Fibroblast of lung (primary cell): ENCODE results near the gene CABP4. TPM values are rescaled to one million over a fixed set of nuclear protein-coding genes. Genes with fewer than 3 reads are reported as not detected.
A peak's percentile ranks its signal among the peaks of the same experiment; 100 is the strongest.

Experiments
- DNase-seq, 2 donors: peaks; one replicate each; pipeline versions ENCODE4 v3.0.0 to v3.0.0-alpha.2; 2010; ENCODE audit warnings: low read depth in 2 of 2
- H2AFZ ChIP-seq: 2 replicates; pipeline ENCODE4 v1.5.1; 2012; ENCODE audit warnings: low read length, control low read depth, inconsistent platforms
- H3K27ac ChIP-seq: 2 replicates; pipeline ENCODE4 v1.5.1; 2011; ENCODE audit warnings: low read length, control low read depth; ENCODE audit not compliant: insufficient read depth
- H3K27me3 ChIP-seq: 2 replicates; pipeline ENCODE4 v1.5.1; 2011; ENCODE audit warnings: mild to moderate bottlenecking, low read length; ENCODE audit not compliant: control insufficient read depth, insufficient read depth
- H3K36me3 ChIP-seq: 2 replicates; pipeline ENCODE4 v1.5.1; 2011; ENCODE audit warnings: low read length; ENCODE audit not compliant: control insufficient read depth, insufficient read depth
- H3K4me1 ChIP-seq: 2 replicates; pipeline ENCODE4 v1.5.1; 2011; ENCODE audit warnings: low read length; ENCODE audit not compliant: control insufficient read depth, insufficient read depth; ENCODE audit errors: extremely low read depth
- H3K4me2 ChIP-seq: 2 replicates; pipeline ENCODE4 v1.5.1; 2011; ENCODE audit warnings: low read length, control low read depth; ENCODE audit not compliant: insufficient read depth; ENCODE audit errors: extremely low read depth
- H3K4me3 ChIP-seq, 4 experiments: fragments of 200-600 bp in 1 of 4; sonication (generic) in 1 of 4; replicated peaks in 1 of 4; 2 replicates each; pipeline ENCODE4 v1.5.1; 2011 to 2016; ENCODE audit warnings: low read length in 4 of 4, low read depth in 3 of 4, mild to moderate bottlenecking in 3 of 4, control low read depth in 2 of 4, inconsistent platforms in 1 of 4, mixed read lengths in 1 of 4; ENCODE audit not compliant: insufficient read depth in 1 of 4; ENCODE audit errors: control extremely low read depth in 1 of 4
- H3K79me2 ChIP-seq: 2 replicates; pipeline ENCODE4 v1.5.1; 2012; ENCODE audit warnings: mild to moderate bottlenecking, low read length, inconsistent platforms; ENCODE audit not compliant: control insufficient read depth, insufficient read depth
- H3K9ac ChIP-seq: 2 replicates; pipeline ENCODE4 v1.5.1; 2011; ENCODE audit warnings: mild to moderate bottlenecking, low read length, control low read depth; ENCODE audit not compliant: insufficient read depth
- H3K9me3 ChIP-seq: 2 replicates; pipeline ENCODE4 v1.5.1; 2012; ENCODE audit warnings: low read depth, low read length; ENCODE audit not compliant: control insufficient read depth, insufficient read depth
- H4K20me1 ChIP-seq: 2 replicates; pipeline ENCODE4 v1.5.1; 2011; ENCODE audit warnings: low read length; ENCODE audit not compliant: control insufficient read depth, insufficient read depth; ENCODE audit errors: extremely low read depth
- EZH2 ChIP-seq: IDR thresholded peaks from 2 replicates; pipeline ENCODE4 v1.5.1; 2012; ENCODE audit warnings: low read length, control low read depth, mild to moderate bottlenecking; ENCODE audit errors: missing control alignments
- polyA plus RNA-seq, 2 donors: library from polyadenylated mRNA; depleted of rRNA in 1 of 2; stranded (reverse) in 1 of 2; unstranded in 1 of 2; fragments of >200 nt; gene quantifications; 2 replicates each; pipeline ENCODE4 v1.2.1, GENCODE V29; 2011 to 2012; ENCODE audit warnings: missing spikeins in 1 of 2
- total RNA-seq: library from RNA; depleted of rRNA; stranded (reverse); fragments of >200 nt; gene quantifications from 2 replicates; pipeline ENCODE4 v1.2.1, GENCODE V29; 2014
- TF ChIP-seq, protein P1 (sequence below), 2 donors: IDR thresholded peaks in 1 of 2; conservative IDR thresholded peaks in 1 of 2; 1 replicate in 1 of 2; 2 replicates in 1 of 2; pipeline ENCODE4 v1.5.1; 2011 to 2012; ENCODE audit warnings: low read length in 2 of 2, control low read depth in 1 of 2, inconsistent platforms in 1 of 2, low read depth in 1 of 2, mild to moderate bottlenecking in 1 of 2

CABP4 gene
- total and polyA plus RNA-seq, 2 donors (not counting 1 experiment from before 2014, with no cell fraction given) = not detected

DNA sequence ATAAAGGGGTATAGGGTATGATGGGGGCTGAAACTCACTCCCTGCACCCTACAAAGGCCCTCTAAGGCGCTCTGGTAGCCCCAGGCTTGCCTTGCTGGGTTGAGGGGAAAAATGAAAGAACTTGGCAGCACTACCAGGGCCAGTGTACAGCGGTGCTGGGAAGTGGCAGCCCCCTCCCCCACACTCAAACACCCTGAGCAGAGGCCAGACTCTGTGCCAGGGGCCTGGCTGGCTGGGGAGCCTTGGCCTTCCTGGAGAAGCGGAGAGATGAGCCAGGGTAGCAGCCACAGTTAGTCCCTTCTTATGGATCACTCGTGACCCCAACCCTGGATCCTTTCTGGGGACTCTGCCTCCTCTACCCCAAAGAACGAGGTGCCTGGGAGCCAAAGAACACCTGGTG, 11.2 kb downstream of the CABP4 start:
- no peak overlapping the region for H3K4me2 ChIP-seq
- no peak overlapping the region for H3K27ac ChIP-seq
- no peak overlapping the region for H3K4me3 ChIP-seq
- TF ChIP-seq, protein P1, sequence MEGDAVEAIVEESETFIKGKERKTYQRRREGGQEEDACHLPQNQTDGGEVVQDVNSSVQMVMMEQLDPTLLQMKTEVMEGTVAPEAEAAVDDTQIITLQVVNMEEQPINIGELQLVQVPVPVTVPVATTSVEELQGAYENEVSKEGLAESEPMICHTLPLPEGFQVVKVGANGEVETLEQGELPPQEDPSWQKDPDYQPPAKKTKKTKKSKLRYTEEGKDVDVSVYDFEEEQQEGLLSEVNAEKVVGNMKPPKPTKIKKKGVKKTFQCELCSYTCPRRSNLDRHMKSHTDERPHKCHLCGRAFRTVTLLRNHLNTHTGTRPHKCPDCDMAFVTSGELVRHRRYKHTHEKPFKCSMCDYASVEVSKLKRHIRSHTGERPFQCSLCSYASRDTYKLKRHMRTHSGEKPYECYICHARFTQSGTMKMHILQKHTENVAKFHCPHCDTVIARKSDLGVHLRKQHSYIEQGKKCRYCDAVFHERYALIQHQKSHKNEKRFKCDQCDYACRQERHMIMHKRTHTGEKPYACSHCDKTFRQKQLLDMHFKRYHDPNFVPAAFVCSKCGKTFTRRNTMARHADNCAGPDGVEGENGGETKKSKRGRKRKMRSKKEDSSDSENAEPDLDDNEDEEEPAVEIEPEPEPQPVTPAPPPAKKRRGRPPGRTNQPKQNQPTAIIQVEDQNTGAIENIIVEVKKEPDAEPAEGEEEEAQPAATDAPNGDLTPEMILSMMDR (conservative IDR thresholded peaks at IDR 0.05 in 1 of 2, IDR thresholded peaks at IDR 0.05 in 1 of 2; ENCODE audit: low read depth in 1 of 2, low read length in 2 of 2) = no peak
- no peak for TF ChIP-seq EZH2
- H3K9ac ChIP-seq = no peak overlapping the region
- H3K4me1 ChIP-seq = peaks cover 6% of the 10 kb centered on the region
- no peaks in the 10 kb centered on the region for H3K36me3 ChIP-seq
- H3K9me3 ChIP-seq = no peaks in the 10 kb centered on the region
- no peaks in the 10 kb centered on the region for H3K79me2 ChIP-seq
- DNase-seq = no peak
- H2AFZ ChIP-seq = no peak overlapping the region
- H4K20me1 ChIP-seq = no peaks in the 10 kb centered on the region
- H3K27me3 ChIP-seq = no peaks in the 10 kb centered on the region

DNA sequence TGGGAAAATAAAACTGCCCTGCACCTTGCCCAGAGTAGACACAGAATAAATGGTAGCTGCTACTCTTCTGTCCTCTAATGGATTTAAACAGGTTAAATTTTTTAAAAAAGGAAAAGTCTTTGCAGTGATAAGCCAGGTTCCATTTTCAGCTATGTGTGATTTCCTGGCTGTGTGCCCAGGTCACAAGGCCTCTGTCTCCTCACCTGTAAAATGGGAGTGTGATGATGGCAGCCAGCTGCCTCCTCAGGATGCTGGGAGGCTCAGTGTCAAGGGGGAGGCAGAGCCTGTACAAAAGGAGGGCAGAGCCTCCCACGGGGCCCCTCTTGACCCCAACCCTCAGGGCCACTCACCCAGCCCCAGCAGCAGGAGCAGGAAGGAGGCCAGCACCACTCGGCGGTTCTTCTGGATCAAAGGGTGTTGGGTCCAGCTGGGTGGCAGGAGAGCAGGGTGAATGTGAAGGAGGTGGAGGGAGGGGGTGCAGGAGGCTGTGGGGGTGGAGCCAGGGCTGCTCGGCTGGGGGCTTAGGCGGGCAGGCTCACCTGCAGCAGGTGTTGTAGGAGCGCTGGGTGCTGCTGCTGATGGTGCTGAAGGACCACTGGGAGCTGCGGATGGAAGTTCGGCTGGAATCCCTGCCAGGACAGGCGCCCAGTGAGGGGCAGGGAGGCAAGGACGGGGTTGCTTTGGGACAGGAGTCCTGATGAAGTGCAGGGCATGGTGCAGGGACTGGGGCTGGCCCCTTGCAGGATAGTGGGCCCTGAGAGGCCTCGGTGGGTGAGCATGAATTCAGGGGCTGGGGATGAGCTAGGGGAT, 12.0 kb downstream of the CABP4 start:
- Histone ChIP-seq H3K4me1 (peaks cover 6% of the 10 kb centered on the region), H3K9ac (no peak overlapping the region), H3K27me3 (no peaks in the 10 kb centered on the region), H3K79me2 (no peaks in the 10 kb centered on the region), H3K4me3 (no peak overlapping the region), H3K36me3 (no peaks in the 10 kb centered on the region), H3K27ac (no peak overlapping the region), H2AFZ (no peak overlapping the region), H3K9me3 (no peaks in the 10 kb centered on the region), H3K4me2 (no peak overlapping the region), H4K20me1 (no peaks in the 10 kb centered on the region)
- DNase-seq = no peak
- no peak for TF ChIP-seq EZH2
- TF ChIP-seq, protein P1 (conservative IDR thresholded peaks at IDR 0.05 in 1 of 2, IDR thresholded peaks at IDR 0.05 in 1 of 2; ENCODE audit: low read depth in 1 of 2, low read length in 2 of 2) = no peak

DNA sequence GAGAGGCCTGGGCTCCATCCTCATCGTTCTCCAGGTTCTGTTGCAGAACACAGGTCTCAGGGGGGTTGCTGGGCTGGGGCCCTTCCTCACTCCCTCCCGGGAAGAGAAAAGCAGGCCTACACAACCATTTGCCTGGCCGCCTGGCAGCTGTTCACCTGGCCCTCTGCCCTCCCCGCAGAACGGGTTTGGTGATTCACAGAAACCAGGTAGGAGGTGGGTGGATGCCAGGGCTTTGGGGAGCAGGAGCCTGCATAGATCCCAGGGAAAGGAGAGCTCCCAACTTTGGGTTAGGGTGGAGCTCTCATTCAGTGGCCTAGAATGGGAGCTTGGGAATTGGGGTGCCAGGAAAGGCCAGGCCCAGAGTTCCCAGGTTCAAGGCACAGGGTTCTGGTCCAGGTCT, 12.9 kb downstream of the CABP4 start:
- peak in 1 of 2 donors; percentile 44 for DNase-seq
- TF ChIP-seq, protein P1 (conservative IDR thresholded peaks at IDR 0.05 in 1 of 2, IDR thresholded peaks at IDR 0.05 in 1 of 2; ENCODE audit: low read depth in 1 of 2, low read length in 2 of 2) = no peak
- no peak for TF ChIP-seq EZH2
- Histone ChIP-seq H3K9me3 (no peaks in the 10 kb centered on the region), H3K4me1 (peaks cover 6% of the 10 kb centered on the region), H4K20me1 (no peaks in the 10 kb centered on the region), H3K4me3 (peak overlapping the region; percentile 58 to 91 (median 78)), H3K79me2 (no peaks in the 10 kb centered on the region), H3K9ac (peak overlapping the region; percentile 79), H3K36me3 (no peaks in the 10 kb centered on the region), H2AFZ (no peak overlapping the region), H3K4me2 (peak overlapping the region; percentile 75), H3K27me3 (no peaks in the 10 kb centered on the region), H3K27ac (no peak overlapping the region)
